Ishikawa (cell line): ENCODE data around the gene PLSCR4.

Experiments used
- CEBPB ChIP-seq: IDR thresholded peaks from 2 replicates; pipeline ENCODE4 v1.6.1; 2012
- CREB1 ChIP-seq: IDR thresholded peaks from 2 replicates; pipeline ENCODE4 v1.6.1; 2012; ENCODE audit warnings: low read depth
- EGR1 ChIP-seq: IDR thresholded peaks from 2 replicates; pipeline ENCODE4 v1.6.1; 2012
- EP300 ChIP-seq: IDR thresholded peaks from 2 replicates; pipeline ENCODE4 v1.6.1; 2012; ENCODE audit warnings: borderline replicate concordance
- FOXM1 ChIP-seq: IDR thresholded peaks from 2 replicates; pipeline ENCODE4 v1.6.1; 2012; ENCODE audit warnings: low read depth, borderline replicate concordance
- NFIC ChIP-seq: IDR thresholded peaks from 2 replicates; pipeline ENCODE4 v1.6.1; 2012
- RAD21 ChIP-seq: IDR thresholded peaks from 2 replicates; pipeline ENCODE4 v1.6.1; 2012; ENCODE audit warnings: low read depth
- TAF1 ChIP-seq: IDR thresholded peaks from 2 replicates; pipeline ENCODE4 v1.6.1; 2012; ENCODE audit warnings: low read depth, mild to moderate bottlenecking
- TCF12 ChIP-seq: IDR thresholded peaks from 2 replicates; pipeline ENCODE4 v1.6.1; 2012; ENCODE audit warnings: low read depth
- TEAD4 ChIP-seq: IDR thresholded peaks from 2 replicates; pipeline ENCODE4 v1.6.1; 2012
- YY1 ChIP-seq: IDR thresholded peaks from 2 replicates; pipeline ENCODE4 v1.6.1; 2012; ENCODE audit warnings: low read depth
- ZBTB7A ChIP-seq: IDR thresholded peaks from 2 replicates; pipeline ENCODE4 v1.6.1; 2012; ENCODE audit warnings: low read depth
- TF ChIP-seq, protein P1 (sequence below): IDR thresholded peaks from 2 replicates; pipeline ENCODE4 v1.6.1; 2012; ENCODE audit warnings: low read depth, mild to moderate bottlenecking
- TF ChIP-seq, protein P2 (sequence below): IDR thresholded peaks from 2 replicates; pipeline ENCODE4 v1.6.1; 2012
- TF ChIP-seq, protein P3 (sequence below): IDR thresholded peaks from 2 replicates; pipeline ENCODE4 v1.6.1; 2012

Gene PLSCR4

DNA sequence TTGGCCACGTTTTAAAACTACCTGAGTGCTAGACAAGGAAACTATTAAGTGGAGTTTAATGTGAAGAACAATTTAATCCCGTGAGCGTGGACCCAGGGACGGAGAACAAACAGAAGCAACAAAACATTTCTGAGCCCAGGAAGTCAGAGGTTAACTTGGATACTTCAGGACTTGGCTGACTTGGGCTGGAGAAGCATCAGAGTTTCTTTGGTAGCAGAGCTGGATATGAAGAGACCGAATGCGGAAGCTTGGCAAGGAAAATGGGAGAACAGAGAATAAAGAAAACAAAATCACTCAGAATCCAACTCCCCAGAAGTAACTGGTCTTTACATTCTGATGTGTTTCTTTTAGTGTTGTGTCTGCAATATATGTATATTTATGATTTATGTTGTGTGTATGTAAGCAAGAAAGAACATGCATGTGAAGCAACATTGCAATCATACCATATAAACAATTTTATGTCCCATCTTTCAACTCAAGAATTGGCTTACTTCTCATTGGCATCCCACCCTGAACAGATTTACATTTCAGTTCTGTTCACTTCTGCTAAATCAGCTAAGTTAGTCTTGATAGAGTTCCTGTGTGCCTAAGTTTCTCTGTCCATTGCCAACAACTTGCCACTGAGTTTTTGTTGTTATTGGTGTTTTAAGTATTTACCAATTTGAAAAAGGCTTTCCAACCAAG, 72.8 kb downstream of the PLSCR4 start:
- TF ChIP-seq EGR1, result no peak

DNA sequence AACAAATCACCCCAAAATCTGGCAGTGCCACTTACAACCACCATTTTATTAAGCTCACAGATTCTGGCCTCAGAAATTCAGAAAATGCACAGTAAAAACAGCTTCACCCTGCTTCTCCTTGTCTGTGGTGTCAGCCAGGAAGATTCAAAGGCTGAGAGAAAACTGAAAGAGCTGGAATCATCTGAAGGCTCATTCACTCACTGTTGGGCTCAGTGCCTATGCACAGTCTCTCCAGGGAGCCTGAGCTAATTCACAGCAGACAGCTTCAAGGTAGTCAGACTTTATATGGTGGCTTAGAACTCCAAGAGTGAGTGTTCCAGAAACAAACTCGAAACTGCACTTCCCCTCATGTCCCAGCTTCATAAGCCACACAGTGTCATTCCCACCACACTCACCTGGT, 73.4 kb downstream of the PLSCR4 start:
- no peak for TF ChIP-seq NFIC
- no peak for TF ChIP-seq FOXM1
- no peak for TF ChIP-seq CREB1
- TF ChIP-seq, protein P1, sequence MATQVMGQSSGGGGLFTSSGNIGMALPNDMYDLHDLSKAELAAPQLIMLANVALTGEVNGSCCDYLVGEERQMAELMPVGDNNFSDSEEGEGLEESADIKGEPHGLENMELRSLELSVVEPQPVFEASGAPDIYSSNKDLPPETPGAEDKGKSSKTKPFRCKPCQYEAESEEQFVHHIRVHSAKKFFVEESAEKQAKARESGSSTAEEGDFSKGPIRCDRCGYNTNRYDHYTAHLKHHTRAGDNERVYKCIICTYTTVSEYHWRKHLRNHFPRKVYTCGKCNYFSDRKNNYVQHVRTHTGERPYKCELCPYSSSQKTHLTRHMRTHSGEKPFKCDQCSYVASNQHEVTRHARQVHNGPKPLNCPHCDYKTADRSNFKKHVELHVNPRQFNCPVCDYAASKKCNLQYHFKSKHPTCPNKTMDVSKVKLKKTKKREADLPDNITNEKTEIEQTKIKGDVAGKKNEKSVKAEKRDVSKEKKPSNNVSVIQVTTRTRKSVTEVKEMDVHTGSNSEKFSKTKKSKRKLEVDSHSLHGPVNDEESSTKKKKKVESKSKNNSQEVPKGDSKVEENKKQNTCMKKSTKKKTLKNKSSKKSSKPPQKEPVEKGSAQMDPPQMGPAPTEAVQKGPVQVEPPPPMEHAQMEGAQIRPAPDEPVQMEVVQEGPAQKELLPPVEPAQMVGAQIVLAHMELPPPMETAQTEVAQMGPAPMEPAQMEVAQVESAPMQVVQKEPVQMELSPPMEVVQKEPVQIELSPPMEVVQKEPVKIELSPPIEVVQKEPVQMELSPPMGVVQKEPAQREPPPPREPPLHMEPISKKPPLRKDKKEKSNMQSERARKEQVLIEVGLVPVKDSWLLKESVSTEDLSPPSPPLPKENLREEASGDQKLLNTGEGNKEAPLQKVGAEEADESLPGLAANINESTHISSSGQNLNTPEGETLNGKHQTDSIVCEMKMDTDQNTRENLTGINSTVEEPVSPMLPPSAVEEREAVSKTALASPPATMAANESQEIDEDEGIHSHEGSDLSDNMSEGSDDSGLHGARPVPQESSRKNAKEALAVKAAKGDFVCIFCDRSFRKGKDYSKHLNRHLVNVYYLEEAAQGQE, result no peak
- TF ChIP-seq YY1, result no peak
- TF ChIP-seq, protein P2, sequence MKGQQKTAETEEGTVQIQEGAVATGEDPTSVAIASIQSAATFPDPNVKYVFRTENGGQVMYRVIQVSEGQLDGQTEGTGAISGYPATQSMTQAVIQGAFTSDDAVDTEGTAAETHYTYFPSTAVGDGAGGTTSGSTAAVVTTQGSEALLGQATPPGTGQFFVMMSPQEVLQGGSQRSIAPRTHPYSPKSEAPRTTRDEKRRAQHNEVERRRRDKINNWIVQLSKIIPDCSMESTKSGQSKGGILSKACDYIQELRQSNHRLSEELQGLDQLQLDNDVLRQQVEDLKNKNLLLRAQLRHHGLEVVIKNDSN, result no peak
- TF ChIP-seq TCF12, result no peak
- TF ChIP-seq EP300, result no peak
- no peak for TF ChIP-seq TAF1
- no peak for TF ChIP-seq EGR1
- TF ChIP-seq TEAD4, result no peak
- no peak for TF ChIP-seq RAD21
- TF ChIP-seq ZBTB7A, result no peak

DNA sequence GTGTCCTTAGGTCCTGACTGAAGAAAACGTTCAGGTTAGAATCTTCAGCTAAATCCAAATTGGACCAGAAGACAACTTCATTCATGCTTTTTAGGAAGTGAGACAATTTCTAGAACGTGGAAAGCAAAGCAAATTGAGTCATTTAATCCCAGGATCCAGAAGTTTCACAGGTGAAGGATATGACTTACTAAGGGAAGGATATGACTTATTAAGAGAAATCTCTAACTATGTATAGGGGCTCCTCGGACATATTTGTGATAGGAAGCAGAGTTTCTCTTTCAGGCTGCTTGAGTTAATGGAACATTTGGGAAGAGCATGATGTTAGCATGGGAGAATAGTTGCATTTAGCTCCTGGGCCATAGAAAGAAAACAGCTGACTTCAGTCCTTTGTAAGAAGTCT, 73.8 kb downstream of the PLSCR4 start:
- TF ChIP-seq YY1 (no peak), TCF12 (no peak), CREB1 (no peak), NFIC (no peak), EP300 (no peak), EGR1 (no peak), RAD21 (no peak), FOXM1 (no peak), TAF1 (no peak), TEAD4 (no peak), ZBTB7A (no peak), CEBPB (no peak)
- TF ChIP-seq, protein P1, result no peak
- TF ChIP-seq, protein P2, result no peak
- TF ChIP-seq, protein P3, sequence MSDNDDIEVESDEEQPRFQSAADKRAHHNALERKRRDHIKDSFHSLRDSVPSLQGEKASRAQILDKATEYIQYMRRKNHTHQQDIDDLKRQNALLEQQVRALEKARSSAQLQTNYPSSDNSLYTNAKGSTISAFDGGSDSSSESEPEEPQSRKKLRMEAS, result no peak

DNA sequence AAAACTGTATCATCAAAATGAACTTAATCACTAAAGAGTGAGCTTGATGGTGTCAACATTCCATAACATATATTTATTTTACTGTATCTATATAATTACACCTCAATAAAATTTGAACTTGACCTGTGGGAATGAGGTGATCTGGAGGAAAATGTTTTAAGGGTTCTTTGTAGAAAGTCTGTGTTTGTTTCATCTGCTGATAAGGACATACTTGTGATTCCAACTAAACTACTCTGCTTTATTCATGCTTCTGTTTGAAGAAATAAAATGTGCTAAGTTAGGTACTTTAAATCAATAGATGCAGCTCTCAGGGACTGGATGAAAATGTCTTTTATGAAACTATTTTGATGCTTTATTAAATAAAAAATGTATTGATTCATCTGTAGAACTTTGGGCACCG, 78.3 kb downstream of the PLSCR4 start:
- TF ChIP-seq ZBTB7A, result no peak

DNA sequence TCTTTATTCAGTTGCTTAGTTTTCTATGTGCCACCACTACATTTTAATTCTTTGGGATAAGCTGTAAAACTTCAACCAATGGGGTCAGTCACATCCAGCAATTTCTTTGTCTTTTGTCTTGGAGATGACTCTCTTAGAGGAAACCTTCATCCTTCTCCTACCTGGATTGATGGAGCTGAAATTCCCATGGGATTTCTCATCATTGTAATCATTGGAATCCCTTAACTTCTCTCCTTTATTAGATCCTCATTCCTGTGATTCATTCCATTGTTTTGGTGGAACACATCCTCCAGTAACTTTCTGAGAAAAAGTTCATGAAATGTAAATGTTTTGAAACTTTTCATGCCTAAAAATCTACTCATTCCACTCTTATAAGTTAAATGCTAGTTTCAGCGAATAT, 80.3 kb downstream of the PLSCR4 start:
- TF ChIP-seq EGR1 (no peak), FOXM1 (no peak), YY1 (no peak), RAD21 (no peak), ZBTB7A (no peak), TAF1 (no peak), EP300 (no peak), TCF12 (no peak), NFIC (no peak), CREB1 (no peak)
- TF ChIP-seq, protein P3, result no peak
- TF ChIP-seq, protein P1, result no peak
- TF ChIP-seq, protein P2, result no peak
